SK-N-SH treated with all-trans-retinoic acid at 6 μM for 48 hours (cell line): ENCODE data around the gene RAB36.

Experiments used
- ATAC-seq: fragments of 200-7000 bp; cut with Tn5 transposase; 3 replicates; pipeline ENCODE4 v1.9.1; 2020; ENCODE audit warnings: mild to moderate bottlenecking, moderate library complexity
- CREB5 ChIP-seq: fragments of 250-450 bp; sonication (Bioruptor Pico); IDR thresholded peaks from 2 replicates; pipeline ENCODE4 v1.5.1; 2020; ENCODE audit warnings: low read depth, mild to moderate bottlenecking, moderate library complexity
- CSDC2 ChIP-seq: fragments of 250-450 bp; sonication (Bioruptor Pico); IDR thresholded peaks from 2 replicates; pipeline ENCODE4 v1.5.0; 2020; ENCODE audit warnings: mild to moderate bottlenecking, moderate library complexity
- CSRNP3 ChIP-seq: fragments of 250-450 bp; sonication (Bioruptor Pico); IDR thresholded peaks from 2 replicates; pipeline ENCODE4 v1.5.1; 2021; ENCODE audit warnings: mild to moderate bottlenecking, moderate library complexity
- PATZ1 ChIP-seq: fragments of 250-450 bp; sonication (Bioruptor Pico); IDR thresholded peaks from 2 replicates; pipeline ENCODE4 v1.8.0; 2020; ENCODE audit warnings: mild to moderate bottlenecking, moderate library complexity, borderline replicate concordance
- PPARA ChIP-seq: fragments of 250-450 bp; sonication (Bioruptor Pico); IDR thresholded peaks from 2 replicates; pipeline ENCODE4 v1.5.0; 2020; ENCODE audit warnings: mild to moderate bottlenecking, borderline replicate concordance
- RARB ChIP-seq: fragments of 250-450 bp; sonication (Bioruptor Pico); IDR thresholded peaks from 2 replicates; pipeline ENCODE4 v1.8.0; 2021; ENCODE audit warnings: mild to moderate bottlenecking, moderate library complexity
- SNAI2 ChIP-seq: fragments of 250-450 bp; sonication (Bioruptor Pico); IDR thresholded peaks from 2 replicates; pipeline ENCODE4 v1.5.0; 2020; ENCODE audit warnings: mild to moderate bottlenecking, moderate library complexity
- TCF4 ChIP-seq: fragments of 250-450 bp; sonication (Bioruptor Pico); IDR thresholded peaks from 2 replicates; pipeline ENCODE4 v1.8.0; 2021; ENCODE audit warnings: mild to moderate bottlenecking, moderate library complexity, borderline replicate concordance
- TOX ChIP-seq: fragments of 250-450 bp; sonication (Bioruptor Pico); IDR thresholded peaks from 2 replicates; pipeline ENCODE4 v1.8.0; 2021; ENCODE audit warnings: mild to moderate bottlenecking, moderate library complexity, borderline replicate concordance
- TSHZ2 ChIP-seq: fragments of 250-450 bp; sonication (Bioruptor Pico); IDR thresholded peaks from 2 replicates; pipeline ENCODE4 v1.5.0; 2020; ENCODE audit warnings: mild to moderate bottlenecking, moderate library complexity
- ZC3H10 ChIP-seq: fragments of 250-450 bp; sonication (Bioruptor Pico); IDR thresholded peaks from 2 replicates; pipeline ENCODE4 v1.5.1; 2021; ENCODE audit warnings: mild to moderate bottlenecking, moderate library complexity
- ZFP30 ChIP-seq: fragments of 450-650 bp; formaldehyde crosslinking; IDR thresholded peaks from 2 replicates; pipeline ENCODE4 v1.5.0; 2022; ENCODE audit warnings: mild to moderate bottlenecking, moderate library complexity
- ZNF565 ChIP-seq: fragments of 450-650 bp; formaldehyde crosslinking; conservative IDR thresholded peaks from 2 replicates; pipeline ENCODE4 v1.5.0; 2020; ENCODE audit warnings: low read depth, mild to moderate bottlenecking, moderate library complexity
- ZNF8 ChIP-seq: fragments of 450-650 bp; formaldehyde crosslinking; IDR thresholded peaks from 2 replicates; pipeline ENCODE4 v1.5.0; 2020; ENCODE audit warnings: mild to moderate bottlenecking, moderate library complexity

The RAB36 gene

GRCh38 chr22:23164091-23164490, 18.8 kb downstream of the RAB36 start:
- ATAC-seq = no peak
- TF ChIP-seq CSDC2 (CRISPR knock-in tag) (no peak), CSRNP3 (CRISPR knock-in tag) (no peak), CREB5 (CRISPR knock-in tag) (no peak), PATZ1 (CRISPR knock-in tag) (no peak), PPARA (CRISPR knock-in tag) (no peak), TOX (CRISPR knock-in tag) (no peak), ZC3H10 (CRISPR knock-in tag) (no peak), TSHZ2 (CRISPR knock-in tag) (no peak)

- no peak for TF ChIP-seq ZNF565 (CRISPR knock-in tag)
- TF ChIP-seq CSRNP3 (CRISPR knock-in tag) = no peak
- TF ChIP-seq TCF4 (CRISPR knock-in tag) = no peak
- TF ChIP-seq SNAI2 = no peak
- TF ChIP-seq, all 23 proteins: peak for 0
- ATAC-seq = no peak
Measured at GRCh38 chr22:23166042-23166831, 21.0 kb downstream of the RAB36 start.

GRCh38 chr22:23166841-23167616, 21.8 kb downstream of the RAB36 start:
- TF ChIP-seq ZNF8 (CRISPR knock-in tag) (no peak), CREB5 (CRISPR knock-in tag) (no peak), RARB (CRISPR knock-in tag) (no peak), CSRNP3 (CRISPR knock-in tag) (no peak), ZFP30 (no peak)
- ATAC-seq = no peak
